Sigmoid colon (tissue), 4 donors: Measurements from ENCODE around the gene USP25.

ENCODE experiments used
- CTCF ChIP-seq, 4 experiments: fragments of 450-650 bp in 3 of 4; fragments of 200-600 bp in 1 of 4; IDR thresholded peaks; one replicate each; pipeline ENCODE4 v1.5.1; 2016 to 2019; ENCODE audit warnings: antibody characterized with exemption in 4 of 4, mild to moderate bottlenecking in 3 of 4, moderate library complexity in 2 of 4
- POLR2A ChIP-seq, 2 donors: fragments of 450-650 bp; IDR thresholded peaks; one replicate each; pipeline ENCODE4 v1.6.1; 2016; ENCODE audit warnings: antibody characterized with exemption in 2 of 2, mild to moderate bottlenecking in 2 of 2, moderate library complexity in 2 of 2
- POLR2AphosphoS5 ChIP-seq, 4 donors: sonication (generic); formaldehyde crosslinking; IDR thresholded peaks; one replicate each; pipeline ENCODE4 v1.6.1; 2017; ENCODE audit warnings: antibody characterized with exemption in 4 of 4

- TF ChIP-seq CTCF (IDR thresholded peaks at IDR 0.05) (no peak), POLR2AphosphoS5 (IDR thresholded peaks at IDR 0.05) (no peak), POLR2A (IDR thresholded peaks at IDR 0.05) (no peak)
These were observed 120.9 kb downstream of the USP25 start for GRCh38 chr21:15850645-15851044.
